Activated T-helper 1 cell treated with anti-CD3 and anti-CD28 coated beads, Interleukin-12 subunit alpha, Interleukin-12 subunit beta, Interleukin-2, Interleukin-4 antibody, amounts not matched to agents 30 ng/mL and 10 ng/mL and 1 ng/mL, durations not matched to agents 14 hours and 24 hours and 36 hours (primary cell): ENCODE results near the gene BEAN1. TPM values are rescaled to one million over a fixed set of nuclear protein-coding genes. Genes with fewer than 3 reads are reported as not detected.

Experiments
- DNase-seq: peaks from one replicate; pipeline ENCODE4 v3.0.0; 2021; ENCODE audit warnings: low spot score
- H3K27ac Mint-ChIP-seq: one replicate; pipeline ENCODE4 v1.8.0; 2021; ENCODE audit warnings: mild to moderate bottlenecking, mixed read lengths
- H3K27me3 Mint-ChIP-seq: one replicate; pipeline ENCODE4 v1.8.0; 2022; ENCODE audit warnings: mild to moderate bottlenecking, moderate library complexity, mixed read lengths; ENCODE audit not compliant: insufficient read depth
- H3K36me3 Mint-ChIP-seq: one replicate; pipeline ENCODE4 v1.8.0; 2021; ENCODE audit warnings: low read depth, mixed read lengths
- H3K4me1 Mint-ChIP-seq: one replicate; pipeline ENCODE4 v1.8.0; 2021; ENCODE audit warnings: low read depth, mixed read lengths
- H3K4me3 Mint-ChIP-seq: one replicate; pipeline ENCODE4 v1.8.0; 2021; ENCODE audit warnings: mild to moderate bottlenecking, moderate library complexity, mixed read lengths
- H3K9me3 Mint-ChIP-seq: one replicate; pipeline ENCODE4 v1.8.0; 2021; ENCODE audit warnings: mixed read lengths
- intact Hi-C: fragments of 100-400 bp; cut with micrococcal nuclease; formaldehyde crosslinking; loops from one replicate; pipeline ENCODE4 v1.15.1; 2024
- total RNA-seq: library from RNA; stranded (reverse); gene quantifications from 2 replicates; pipeline ENCODE4 v1.2.3, GENCODE V29; 2022

Gene BEAN1
- total RNA-seq, 1 donor from 2014 or later, result not detected

GRCh38 chr16:66387817-66388332 is 39.2 kb upstream of the BEAN1 start:
- intact Hi-C loops, result no loop called here
- H3K27me3 Mint-ChIP-seq, result peaks cover 1% of the 10 kb centered on the region
- H3K4me1 Mint-ChIP-seq, result no peaks in the 10 kb centered on the region
- H3K36me3 Mint-ChIP-seq, result no peaks in the 10 kb centered on the region
- H3K27ac Mint-ChIP-seq, result no peak overlapping the region
- H3K4me3 Mint-ChIP-seq, result no peak overlapping the region
- DNase-seq, result no peak
- no peaks in the 10 kb centered on the region for H3K9me3 Mint-ChIP-seq

GRCh38 chr16:66388350-66389139 is 38.5 kb upstream of the BEAN1 start:
- Mint-ChIP-seq H3K27me3 (peaks cover 1% of the 10 kb centered on the region), H3K9me3 (no peaks in the 10 kb centered on the region), H3K4me3 (no peak overlapping the region), H3K36me3 (no peaks in the 10 kb centered on the region), H3K27ac (no peak overlapping the region), H3K4me1 (no peaks in the 10 kb centered on the region)
- no peak for DNase-seq
- intact Hi-C loops, result no loop called here

GRCh38 chr16:66389256-66390176 is 37.6 kb upstream of the BEAN1 start:
- no peaks in the 10 kb centered on the region for H3K9me3 Mint-ChIP-seq
- no peak overlapping the region for H3K27ac Mint-ChIP-seq
- intact Hi-C loops, result no loop called here
- H3K27me3 Mint-ChIP-seq, result peaks cover 4% of the 10 kb centered on the region
- no peak overlapping the region for H3K4me3 Mint-ChIP-seq
- H3K4me1 Mint-ChIP-seq, result no peaks in the 10 kb centered on the region
- DNase-seq, result no peak
- H3K36me3 Mint-ChIP-seq, result no peaks in the 10 kb centered on the region

GRCh38 chr16:66390346-66391108 is 36.6 kb upstream of the BEAN1 start:
- Mint-ChIP-seq H3K4me1 (no peaks in the 10 kb centered on the region), H3K36me3 (no peaks in the 10 kb centered on the region), H3K4me3 (no peak overlapping the region), H3K27me3 (peaks cover 10% of the 10 kb centered on the region), H3K9me3 (no peaks in the 10 kb centered on the region), H3K27ac (no peak overlapping the region)
- no peak for DNase-seq
- intact Hi-C loops, result no loop called here

GRCh38 chr16:66391726-66392670 is 35.1 kb upstream of the BEAN1 start:
- Mint-ChIP-seq H3K4me3 (no peak overlapping the region), H3K9me3 (no peaks in the 10 kb centered on the region), H3K36me3 (no peaks in the 10 kb centered on the region), H3K27me3 (peaks cover 17% of the 10 kb centered on the region), H3K27ac (no peak overlapping the region), H3K4me1 (no peaks in the 10 kb centered on the region)
- DNase-seq, result no peak
- intact Hi-C loops, result no loop called here

- intact Hi-C loops, result no loop called here
- H3K9me3 Mint-ChIP-seq, result no peaks in the 10 kb centered on the region
- no peaks in the 10 kb centered on the region for H3K36me3 Mint-ChIP-seq
- H3K27ac Mint-ChIP-seq, result no peak overlapping the region
- DNase-seq, result no peak
- peaks cover 17% of the 10 kb centered on the region for H3K27me3 Mint-ChIP-seq
- H3K4me1 Mint-ChIP-seq, result no peaks in the 10 kb centered on the region
- H3K4me3 Mint-ChIP-seq, result no peak overlapping the region
Measured at GRCh38 chr16:66395806-66396555, 31.1 kb upstream of the BEAN1 start.

GRCh38 chr16:66397736-66398433 is 29.2 kb upstream of the BEAN1 start:
- H3K4me3 Mint-ChIP-seq, result no peak overlapping the region
- no peak overlapping the region for H3K27ac Mint-ChIP-seq
- no peaks in the 10 kb centered on the region for H3K4me1 Mint-ChIP-seq
- intact Hi-C loops, result no loop called here
- no peak for DNase-seq
- no peaks in the 10 kb centered on the region for H3K9me3 Mint-ChIP-seq
- H3K27me3 Mint-ChIP-seq, result peaks cover 17% of the 10 kb centered on the region
- no peaks in the 10 kb centered on the region for H3K36me3 Mint-ChIP-seq

GRCh38 chr16:66399031-66399430 is 28.1 kb upstream of the BEAN1 start:
- Mint-ChIP-seq H3K27ac (no peak overlapping the region), H3K36me3 (no peaks in the 10 kb centered on the region), H3K9me3 (no peaks in the 10 kb centered on the region), H3K4me3 (no peak overlapping the region), H3K4me1 (no peaks in the 10 kb centered on the region), H3K27me3 (peaks cover 19% of the 10 kb centered on the region)
- intact Hi-C loops, result no loop called here
- DNase-seq, result no peak

- Mint-ChIP-seq H3K9me3 (peaks cover under 1% of the 10 kb centered on the region), H3K27me3 (peaks cover 16% of the 10 kb centered on the region), H3K4me1 (no peaks in the 10 kb centered on the region), H3K36me3 (no peaks in the 10 kb centered on the region), H3K4me3 (no peak overlapping the region), H3K27ac (no peak overlapping the region)
- intact Hi-C loops, result no loop called here
- no peak for DNase-seq
Measured at GRCh38 chr16:66399930-66400329, 27.2 kb upstream of the BEAN1 start.

GRCh38 chr16:66400503-66401380 is 26.4 kb upstream of the BEAN1 start:
- no peak overlapping the region for H3K4me3 Mint-ChIP-seq
- H3K27me3 Mint-ChIP-seq, result peaks cover 22% of the 10 kb centered on the region
- H3K36me3 Mint-ChIP-seq, result no peaks in the 10 kb centered on the region
- peaks cover 4% of the 10 kb centered on the region for H3K9me3 Mint-ChIP-seq
- intact Hi-C loops, result no loop called here
- no peak overlapping the region for H3K27ac Mint-ChIP-seq
- no peak for DNase-seq
- no peaks in the 10 kb centered on the region for H3K4me1 Mint-ChIP-seq
